ENCODE results near the gene KREMEN1. TPM values are rescaled to one million over a fixed set of nuclear protein-coding genes. Genes with fewer than 3 reads are reported as not detected.
A peak's percentile ranks its signal among the peaks of the same experiment; 100 is the strongest.

Gene KREMEN1
- total RNA-seq, 1 experiment from 2014 or later = 2.7 TPM

DNA sequence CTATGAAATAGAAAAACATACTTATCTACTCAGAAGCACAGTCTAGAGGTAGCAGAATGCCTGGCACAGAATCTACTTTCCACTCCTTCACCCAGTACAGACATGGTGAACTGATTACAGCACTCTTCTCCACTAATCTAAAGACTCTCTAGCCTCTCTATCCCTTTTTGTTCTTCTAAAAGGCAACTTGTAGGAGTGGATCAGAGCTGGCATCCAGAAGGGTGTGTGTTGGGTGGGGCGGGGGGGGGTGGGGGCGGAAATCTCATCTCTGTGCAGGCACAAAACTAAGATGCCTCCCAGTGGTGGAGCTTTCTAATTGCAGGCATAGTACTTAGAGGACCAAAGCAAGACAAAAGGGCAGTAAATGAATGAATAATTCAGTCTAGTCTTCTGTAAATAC, 121.3 kb downstream of the KREMEN1 start:
- no peak overlapping the region for H3K27ac ChIP-seq (ENCODE audit: low read length)
- ATAC-seq (no peak), DNase-seq (peak; percentile 10)
- H3K9me3 ChIP-seq (ENCODE audit: low read length) = no peaks in the 10 kb centered on the region
- no peaks in the 10 kb centered on the region for H3K79me2 ChIP-seq (ENCODE audit: low read length)
- H3K4me2 ChIP-seq (ENCODE audit: low read length) = no peak overlapping the region
- H3K9ac ChIP-seq (ENCODE audit: low read length) = no peak overlapping the region
- TF ChIP-seq, protein P1, sequence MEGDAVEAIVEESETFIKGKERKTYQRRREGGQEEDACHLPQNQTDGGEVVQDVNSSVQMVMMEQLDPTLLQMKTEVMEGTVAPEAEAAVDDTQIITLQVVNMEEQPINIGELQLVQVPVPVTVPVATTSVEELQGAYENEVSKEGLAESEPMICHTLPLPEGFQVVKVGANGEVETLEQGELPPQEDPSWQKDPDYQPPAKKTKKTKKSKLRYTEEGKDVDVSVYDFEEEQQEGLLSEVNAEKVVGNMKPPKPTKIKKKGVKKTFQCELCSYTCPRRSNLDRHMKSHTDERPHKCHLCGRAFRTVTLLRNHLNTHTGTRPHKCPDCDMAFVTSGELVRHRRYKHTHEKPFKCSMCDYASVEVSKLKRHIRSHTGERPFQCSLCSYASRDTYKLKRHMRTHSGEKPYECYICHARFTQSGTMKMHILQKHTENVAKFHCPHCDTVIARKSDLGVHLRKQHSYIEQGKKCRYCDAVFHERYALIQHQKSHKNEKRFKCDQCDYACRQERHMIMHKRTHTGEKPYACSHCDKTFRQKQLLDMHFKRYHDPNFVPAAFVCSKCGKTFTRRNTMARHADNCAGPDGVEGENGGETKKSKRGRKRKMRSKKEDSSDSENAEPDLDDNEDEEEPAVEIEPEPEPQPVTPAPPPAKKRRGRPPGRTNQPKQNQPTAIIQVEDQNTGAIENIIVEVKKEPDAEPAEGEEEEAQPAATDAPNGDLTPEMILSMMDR (conservative IDR thresholded peaks at IDR 0.05; ENCODE audit: low read depth, low read length) = no peak
- TF ChIP-seq EZH2 (IDR thresholded peaks at IDR 0.05; ENCODE audit: low read length, unreplicated experiment) (no peak), EZH2phosphoT487 (IDR thresholded peaks at IDR 0.05; ENCODE audit: borderline replicate concordance, low read length) (no peak)
- H4K20me1 ChIP-seq (ENCODE audit: low read length) = no peaks in the 10 kb centered on the region
- H2AFZ ChIP-seq (ENCODE audit: low read length) = no peak overlapping the region
- no peaks in the 10 kb centered on the region for H3K27me3 ChIP-seq (ENCODE audit: low read length)
- POLR2A ChIA-PET (ENCODE audit: unreplicated experiment) = no interaction called here
- no peaks in the 10 kb centered on the region for H3K36me3 ChIP-seq (ENCODE audit: low read depth, low read length)
- CTCF ChIA-PET = no interaction called here
- no peaks in the 10 kb centered on the region for H3K4me1 ChIP-seq (ENCODE audit: insufficient read depth, low read length)
- no peaks in the 10 kb centered on the region for H3F3A ChIP-seq (ENCODE audit: low read length, unreplicated experiment)
- no peak overlapping the region for H3K4me3 ChIP-seq (ENCODE audit: low read length)
- no TSS peak for BruUV-seq (replicated peaks)
- no peaks in the 10 kb centered on the region for H3K9me2 ChIP-seq (replicated peaks; ENCODE audit: low read length)
- intact Hi-C loops (cut with micrococcal nuclease) = no loop called here

DNA sequence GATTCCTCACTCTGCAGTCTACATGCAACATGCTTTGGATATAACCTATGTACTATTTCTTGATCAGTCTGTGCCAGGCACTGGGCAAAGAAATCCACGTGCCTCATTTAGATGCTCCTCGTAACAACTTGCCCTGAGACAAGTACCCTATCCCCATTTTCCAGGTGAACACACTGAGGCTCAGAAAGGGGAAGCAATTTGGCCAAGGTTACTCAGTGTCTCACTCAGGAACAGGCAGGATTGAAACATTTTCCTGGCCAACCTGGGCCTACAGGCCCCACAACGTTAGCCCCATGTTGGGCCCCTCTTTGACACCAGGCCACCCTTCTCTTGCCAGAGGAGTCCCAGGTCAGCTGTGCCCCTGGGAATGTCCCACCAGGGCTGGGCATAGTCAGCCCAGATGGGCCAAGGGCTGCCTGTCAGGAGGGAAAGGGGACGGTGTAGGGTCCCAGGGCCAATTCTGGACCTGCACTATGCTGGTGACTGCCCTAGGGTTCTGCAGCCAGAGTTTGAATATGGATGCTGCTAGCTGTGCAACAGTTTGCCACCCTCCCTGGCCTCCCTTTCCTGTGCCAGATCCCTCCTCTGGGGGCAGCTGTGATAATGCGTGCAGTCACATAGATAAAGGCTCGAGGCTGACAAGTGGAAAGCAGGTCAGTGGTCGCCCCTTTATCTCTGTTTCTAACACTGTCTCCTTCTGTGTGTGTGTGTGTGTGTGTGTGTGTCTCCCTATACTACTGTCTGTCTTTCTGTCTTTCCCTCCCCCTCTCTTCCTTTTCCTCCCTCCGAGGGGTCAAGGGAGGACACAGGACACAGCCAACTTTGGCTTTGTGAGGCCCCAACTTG, 122.5 kb downstream of the KREMEN1 start:
- Histone ChIP-seq H3K27me3 (ENCODE audit: low read length) (no peaks in the 10 kb centered on the region), H3K4me2 (ENCODE audit: low read length) (no peak overlapping the region), H2AFZ (ENCODE audit: low read length) (no peak overlapping the region), H3F3A (ENCODE audit: low read length, unreplicated experiment) (no peaks in the 10 kb centered on the region), H3K27ac (ENCODE audit: low read length) (no peak overlapping the region), H3K36me3 (ENCODE audit: low read depth, low read length) (no peaks in the 10 kb centered on the region), H3K4me1 (ENCODE audit: insufficient read depth, low read length) (no peaks in the 10 kb centered on the region), H3K9ac (ENCODE audit: low read length) (no peak overlapping the region), H4K20me1 (ENCODE audit: low read length) (no peaks in the 10 kb centered on the region), H3K9me3 (ENCODE audit: low read length) (no peaks in the 10 kb centered on the region), H3K4me3 (ENCODE audit: low read length) (no peak overlapping the region), H3K9me2 (replicated peaks; ENCODE audit: low read length) (no peaks in the 10 kb centered on the region), H3K79me2 (ENCODE audit: low read length) (no peaks in the 10 kb centered on the region)
- intact Hi-C loops (cut with micrococcal nuclease) = no loop called here
- TF ChIP-seq EZH2phosphoT487 (IDR thresholded peaks at IDR 0.05; ENCODE audit: borderline replicate concordance, low read length) (no peak), EZH2 (IDR thresholded peaks at IDR 0.05; ENCODE audit: low read length, unreplicated experiment) (no peak)
- TF ChIP-seq, protein P1 (conservative IDR thresholded peaks at IDR 0.05; ENCODE audit: low read depth, low read length) = no peak
- CTCF ChIA-PET = no interaction called here
- POLR2A ChIA-PET (ENCODE audit: unreplicated experiment) = no interaction called here
- BruUV-seq (replicated peaks) = no TSS peak
- ATAC-seq (no peak), DNase-seq (no peak)

DNA sequence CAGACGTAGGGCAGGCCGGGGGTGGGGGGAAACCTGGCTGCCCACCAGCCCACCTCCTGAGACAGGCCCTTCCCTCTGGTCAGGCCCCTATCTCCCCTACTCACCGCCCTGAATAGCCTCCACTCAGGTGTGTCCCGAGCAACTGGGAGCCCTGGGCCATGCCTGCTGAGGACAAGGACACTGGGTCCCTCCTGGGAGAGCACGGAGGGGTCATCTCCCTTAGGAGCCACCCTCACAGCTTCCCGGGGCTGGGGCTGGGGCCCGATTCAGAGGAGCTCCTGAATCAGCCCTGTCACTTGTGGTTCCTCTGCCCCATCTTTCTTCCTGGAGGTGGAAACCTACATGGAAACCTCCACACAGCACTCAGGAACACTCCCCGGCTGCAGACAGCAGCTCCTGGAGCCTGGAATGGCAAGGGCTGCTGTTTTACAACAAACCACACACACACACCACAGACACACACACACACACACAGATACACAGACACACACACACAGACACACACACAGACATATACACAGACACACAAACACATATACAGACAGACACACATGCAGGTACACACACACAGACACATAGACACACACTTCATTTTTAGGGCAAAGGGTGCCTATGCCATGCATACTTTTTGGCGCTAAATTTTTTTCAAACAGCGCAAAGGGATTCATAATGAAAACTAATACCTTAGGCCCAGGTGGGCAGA, 123.3 kb downstream of the KREMEN1 start:
- no TSS peak for BruUV-seq (replicated peaks)
- intact Hi-C loops (cut with micrococcal nuclease) = no loop called here
- ATAC-seq (no peak), DNase-seq (no peak)
- H3K27ac ChIP-seq (ENCODE audit: low read length) = no peak overlapping the region
- H3K27me3 ChIP-seq (ENCODE audit: low read length) = no peaks in the 10 kb centered on the region
- no peaks in the 10 kb centered on the region for H3K9me3 ChIP-seq (ENCODE audit: low read length)
- ChIA-PET POLR2A (ENCODE audit: unreplicated experiment) (no interaction called here), CTCF (no interaction called here)
- H3K9me2 ChIP-seq (replicated peaks; ENCODE audit: low read length) = no peaks in the 10 kb centered on the region
- no peaks in the 10 kb centered on the region for H3K4me1 ChIP-seq (ENCODE audit: insufficient read depth, low read length)
- H3K4me2 ChIP-seq (ENCODE audit: low read length) = no peak overlapping the region
- no peaks in the 10 kb centered on the region for H4K20me1 ChIP-seq (ENCODE audit: low read length)
- no peaks in the 10 kb centered on the region for H3F3A ChIP-seq (ENCODE audit: low read length, unreplicated experiment)
- no peak overlapping the region for H3K4me3 ChIP-seq (ENCODE audit: low read length)
- H3K36me3 ChIP-seq (ENCODE audit: low read depth, low read length) = no peaks in the 10 kb centered on the region
- no peak for TF ChIP-seq EZH2phosphoT487 (IDR thresholded peaks at IDR 0.05; ENCODE audit: borderline replicate concordance, low read length)
- no peaks in the 10 kb centered on the region for H3K79me2 ChIP-seq (ENCODE audit: low read length)
- no peak overlapping the region for H3K9ac ChIP-seq (ENCODE audit: low read length)
- H2AFZ ChIP-seq (ENCODE audit: low read length) = no peak overlapping the region

Data from PC-3 (cell line).